Loucy (cell line): Measurements from ENCODE around the gene SLC22A16.

Source experiments
- H2AFZ ChIP-seq: fragments of 200-600 bp; sonication (generic); 2 replicates; pipeline ENCODE4 v1.6.0; 2016; ENCODE audit warnings: antibody characterized with exemption, mild to moderate bottlenecking, low read length, moderate library complexity
- H3F3A ChIP-seq: fragments of 200-600 bp; 2 replicates; pipeline ENCODE4 v1.6.0; 2016; ENCODE audit warnings: antibody characterized with exemption, low read depth, mild to moderate bottlenecking
- H3K27me3 ChIP-seq: fragments of 200-600 bp; sonication (generic); 2 replicates; pipeline ENCODE4 v1.6.1; 2014; ENCODE audit warnings: low read length, mild to moderate bottlenecking; ENCODE audit not compliant: insufficient read depth, poor library complexity, severe bottlenecking
- H3K36me3 ChIP-seq: fragments of 200-600 bp; sonication (generic); 2 replicates; pipeline ENCODE4 v1.6.1; 2016; ENCODE audit warnings: low read length; ENCODE audit not compliant: insufficient read depth
- H3K4me1 ChIP-seq: fragments of 200-600 bp; sonication (generic); 2 replicates; pipeline ENCODE4 v1.5.1; 2014; ENCODE audit warnings: low read length, mild to moderate bottlenecking; ENCODE audit not compliant: insufficient read depth, poor library complexity, severe bottlenecking
- H3K4me2 ChIP-seq: fragments of 200-600 bp; sonication (generic); 2 replicates; pipeline ENCODE4 v1.6.0; 2014; ENCODE audit warnings: antibody characterized with exemption, low read length, low read depth, mild to moderate bottlenecking; ENCODE audit not compliant: poor library complexity, severe bottlenecking
- H3K4me3 ChIP-seq: fragments of 200-600 bp; sonication (generic); 2 replicates; pipeline ENCODE4 v1.5.1; 2014; ENCODE audit warnings: low read length, mild to moderate bottlenecking, mixed read lengths; ENCODE audit not compliant: poor library complexity, severe bottlenecking
- H3K79me2 ChIP-seq: fragments of 200-600 bp; sonication (generic); 2 replicates; pipeline ENCODE4 v1.6.1; 2014; ENCODE audit warnings: low read length; ENCODE audit not compliant: insufficient read depth
- H3K9ac ChIP-seq: fragments of 200-600 bp; sonication (generic); 2 replicates; pipeline ENCODE4 v1.6.0; 2014; ENCODE audit warnings: mild to moderate bottlenecking, low read depth, low read length, moderate library complexity; ENCODE audit not compliant: poor library complexity, severe bottlenecking
- H3K9me2 ChIP-seq: fragments of 200-600 bp; sonication (generic); replicated peaks from 2 replicates; pipeline ENCODE4 v1.6.1; 2016; ENCODE audit warnings: low read depth, low read length, mixed read lengths
- H3K9me3 ChIP-seq: fragments of 200-600 bp; sonication (generic); 2 replicates; pipeline ENCODE4 v1.6.1; 2014; ENCODE audit warnings: mild to moderate bottlenecking, antibody characterized with exemption, low read length, low read depth; ENCODE audit not compliant: insufficient read depth
- H4K20me1 ChIP-seq: fragments of 200-600 bp; sonication (generic); 2 replicates; pipeline ENCODE4 v1.6.0; 2014; ENCODE audit warnings: antibody characterized with exemption, low read length, mild to moderate bottlenecking; ENCODE audit not compliant: insufficient read depth, poor library complexity, severe bottlenecking
- CTCF ChIP-seq: fragments of 200-600 bp; sonication (generic); conservative IDR thresholded peaks from 2 replicates; pipeline ENCODE4 v1.5.1; 2014; ENCODE audit warnings: mild to moderate bottlenecking, antibody characterized with exemption, low read length
- EZH2phosphoT487 ChIP-seq: fragments of 200-600 bp; IDR thresholded peaks from 2 replicates; pipeline ENCODE4 v1.6.1; 2018; ENCODE audit warnings: antibody characterized with exemption, mild to moderate bottlenecking, moderate library complexity, borderline replicate concordance

The SLC22A16 gene

GRCh38 chr6:110520209-110520965, 44.0 kb upstream of the SLC22A16 start:
- H3K4me1 ChIP-seq, result no peaks in the 10 kb centered on the region
- no peak overlapping the region for H3K4me2 ChIP-seq
- no peak overlapping the region for H3K9ac ChIP-seq
- H3K4me3 ChIP-seq, result no peak overlapping the region
- H4K20me1 ChIP-seq, result no peaks in the 10 kb centered on the region
- no peaks in the 10 kb centered on the region for H3K9me2 ChIP-seq
- no peaks in the 10 kb centered on the region for H3K27me3 ChIP-seq
- no peaks in the 10 kb centered on the region for H3K79me2 ChIP-seq
- H2AFZ ChIP-seq, result no peak overlapping the region
- H3K9me3 ChIP-seq, result no peaks in the 10 kb centered on the region
- H3K36me3 ChIP-seq, result no peaks in the 10 kb centered on the region
- TF ChIP-seq EZH2phosphoT487 (no peak), CTCF (no peak)
- H3F3A ChIP-seq, result no peaks in the 10 kb centered on the region

- no peak overlapping the region for H3K4me3 ChIP-seq
- no peaks in the 10 kb centered on the region for H3K9me2 ChIP-seq
- no peak overlapping the region for H3K4me2 ChIP-seq
- TF ChIP-seq CTCF (no peak), EZH2phosphoT487 (no peak)
- H3K36me3 ChIP-seq, result no peaks in the 10 kb centered on the region
- no peaks in the 10 kb centered on the region for H3K27me3 ChIP-seq
- no peaks in the 10 kb centered on the region for H3F3A ChIP-seq
- H3K4me1 ChIP-seq, result no peaks in the 10 kb centered on the region
- H3K9ac ChIP-seq, result no peak overlapping the region
- no peaks in the 10 kb centered on the region for H3K9me3 ChIP-seq
- H3K79me2 ChIP-seq, result no peaks in the 10 kb centered on the region
- H2AFZ ChIP-seq, result no peak overlapping the region
- no peaks in the 10 kb centered on the region for H4K20me1 ChIP-seq
These were observed 41.3 kb upstream of the SLC22A16 start for GRCh38 chr6:110517601-110518281.

GRCh38 chr6:110517034-110517433, 40.6 kb upstream of the SLC22A16 start:
- Histone ChIP-seq H3K9me3 (no peaks in the 10 kb centered on the region), H3K4me1 (no peaks in the 10 kb centered on the region), H3K27me3 (no peaks in the 10 kb centered on the region), H4K20me1 (no peaks in the 10 kb centered on the region), H3K9me2 (no peaks in the 10 kb centered on the region), H3K9ac (no peak overlapping the region), H3K4me3 (no peak overlapping the region), H3K36me3 (no peaks in the 10 kb centered on the region), H3K79me2 (no peaks in the 10 kb centered on the region), H3F3A (no peaks in the 10 kb centered on the region), H3K4me2 (no peak overlapping the region), H2AFZ (no peak overlapping the region)
- TF ChIP-seq EZH2phosphoT487 (no peak), CTCF (no peak)
